NCI-H2227 (cell line): ENCODE results near the gene PLA2G2E.
"Not testable (repeated sequence)": the region's sequence is repeated elsewhere in the genome, so short reads cannot be mapped to it uniquely, and the experiment has no call there.

ENCODE experiments used
- DNase-seq: peaks from one replicate; lab custom pipeline; 2025; ENCODE audit not compliant: unreplicated experiment; lab: John Stamatoyannopoulos, UW

PLA2G2E gene

GRCh38 chr1:19884312-19884711 is 39.1 kb downstream of the PLA2G2E start:
- DNase-seq: no peak

DNA sequence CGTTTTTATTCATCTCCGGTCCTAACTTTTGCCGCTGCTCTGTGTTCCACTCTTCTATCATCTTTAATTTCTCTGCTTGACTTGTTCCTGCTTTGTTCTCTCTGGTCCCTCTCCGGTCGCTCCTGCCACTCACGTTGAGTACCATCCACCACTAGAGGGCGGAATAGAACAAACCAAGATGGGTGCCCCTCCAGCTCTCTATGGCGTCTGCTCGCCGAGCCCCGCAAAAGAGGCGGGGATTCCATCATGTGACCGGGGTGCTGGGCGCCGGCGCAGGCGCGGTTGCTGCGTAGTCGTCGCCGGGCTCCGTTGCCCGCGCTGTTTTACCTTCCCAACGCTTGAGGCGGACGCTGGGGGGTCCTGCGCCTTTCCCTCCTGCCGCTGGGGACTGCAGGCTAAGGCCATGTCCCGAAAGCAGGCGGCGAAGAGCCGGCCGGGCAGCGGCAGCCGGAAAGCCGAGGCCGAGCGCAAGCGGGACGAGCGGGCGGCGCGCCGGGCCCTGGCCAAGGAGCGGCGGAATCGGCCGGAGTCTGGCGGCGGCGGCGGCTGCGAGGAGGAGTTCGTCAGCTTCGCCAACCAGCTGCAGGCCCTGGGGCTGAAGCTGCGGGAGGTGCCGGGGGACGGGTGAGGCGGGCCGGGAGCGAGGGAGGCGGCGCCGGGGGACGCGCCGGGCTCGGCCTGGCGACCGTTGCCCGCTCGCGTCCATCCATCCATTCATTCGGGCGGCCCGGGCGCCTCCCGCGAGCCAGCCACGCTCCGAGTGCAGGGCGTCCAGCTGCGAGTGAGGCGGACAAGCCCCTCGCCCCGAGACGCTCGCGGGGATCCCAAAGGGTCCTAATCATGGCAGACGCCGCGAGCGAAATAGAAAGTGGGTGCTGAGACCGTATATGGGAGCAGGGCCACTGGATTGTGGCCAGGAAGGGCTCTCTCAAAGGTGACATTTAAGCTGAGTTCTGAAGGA is 41.0 kb downstream of the PLA2G2E start, which contains the start of gene OTUD3:
TSS of gene OTUD3 (plus strand) at position 285 of the 961 bp plus-strand sequence. CDS start at position 404, 119 bp downstream.
- DNase-seq: peak; percentile 99

GRCh38 chr1:19880841-19881240 is 42.6 kb downstream of the PLA2G2E start:
- DNase-seq: not testable (repeated sequence)

DNA sequence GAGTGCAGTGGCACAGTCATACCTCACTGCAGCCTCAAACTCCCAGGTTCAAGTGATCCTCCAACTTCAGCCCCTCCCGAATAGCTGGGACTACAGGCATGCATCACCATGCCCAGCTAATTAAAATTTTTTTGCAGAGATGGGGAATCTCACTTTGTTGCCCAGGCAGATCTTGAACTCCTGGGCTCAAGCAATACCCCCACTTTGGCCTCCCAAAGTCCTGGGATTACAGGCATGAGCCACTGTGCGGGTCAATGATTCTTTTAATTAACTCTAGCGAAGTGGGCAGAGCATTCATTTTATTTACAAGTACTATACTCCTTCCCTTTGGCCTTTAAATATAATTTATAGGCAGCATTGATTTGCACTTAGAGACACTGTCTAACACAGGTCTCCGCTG is 43.8 kb downstream of the PLA2G2E start:
- no peak for DNase-seq

- no peak for DNase-seq
Observed at GRCh38 chr1:19879227-19879626, 44.2 kb downstream of the PLA2G2E start.

DNA sequence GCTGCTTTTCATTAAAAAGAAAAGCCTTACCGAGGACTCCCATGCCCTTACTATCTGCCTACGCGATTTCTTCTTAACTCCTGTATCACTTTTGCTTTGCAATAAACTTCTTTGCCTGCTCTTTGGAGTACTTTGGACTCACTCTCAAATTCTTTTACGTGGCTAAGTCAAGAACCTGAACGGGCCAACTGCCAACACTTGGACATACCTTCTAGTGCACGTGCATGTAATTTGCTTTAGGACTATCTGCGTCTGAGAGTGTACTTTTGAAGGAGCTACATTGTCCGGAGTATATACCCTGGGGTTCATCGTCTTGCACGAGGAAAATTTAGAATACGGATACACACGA is 44.8 kb downstream of the PLA2G2E start:
- no peak for DNase-seq

DNA sequence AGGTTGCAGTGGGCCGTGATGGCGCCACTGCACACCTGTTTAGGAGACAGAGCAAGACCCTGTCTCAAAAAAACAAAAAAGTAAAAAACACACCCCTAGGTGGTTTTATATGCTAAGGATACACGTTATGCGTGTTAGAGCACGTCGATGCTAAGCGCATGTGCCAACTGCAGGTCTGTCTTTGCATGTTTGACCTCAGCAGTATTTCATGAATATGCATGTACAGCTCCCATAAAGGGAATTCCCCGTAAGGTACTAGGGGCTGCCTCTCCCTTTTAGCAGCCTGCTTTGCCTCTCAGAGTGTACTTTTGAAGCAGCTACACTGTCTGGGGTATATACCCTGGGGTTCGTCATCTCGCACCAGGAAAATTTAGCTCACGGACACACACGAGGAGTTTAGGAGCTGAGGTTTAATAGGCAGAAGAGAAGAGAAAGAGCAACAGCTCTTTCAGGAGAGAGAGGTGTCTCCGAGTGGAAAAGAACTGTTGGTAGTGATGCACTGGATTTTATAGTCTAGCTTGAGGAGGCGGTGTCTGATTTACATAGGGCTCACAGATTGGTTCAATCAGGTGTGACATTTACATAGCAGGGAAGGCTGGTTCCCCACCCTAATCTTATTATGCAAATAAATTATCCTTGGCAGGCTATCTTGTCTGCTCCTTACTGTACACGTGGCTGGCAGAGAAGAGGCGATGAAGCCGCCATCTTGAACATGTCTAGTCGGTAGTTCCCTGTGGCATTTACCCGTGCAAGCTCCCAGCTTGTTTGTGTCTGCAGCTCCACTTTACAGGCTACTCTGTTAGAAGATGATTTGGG is 45.4 kb downstream of the PLA2G2E start:
- no peak for DNase-seq

DNA sequence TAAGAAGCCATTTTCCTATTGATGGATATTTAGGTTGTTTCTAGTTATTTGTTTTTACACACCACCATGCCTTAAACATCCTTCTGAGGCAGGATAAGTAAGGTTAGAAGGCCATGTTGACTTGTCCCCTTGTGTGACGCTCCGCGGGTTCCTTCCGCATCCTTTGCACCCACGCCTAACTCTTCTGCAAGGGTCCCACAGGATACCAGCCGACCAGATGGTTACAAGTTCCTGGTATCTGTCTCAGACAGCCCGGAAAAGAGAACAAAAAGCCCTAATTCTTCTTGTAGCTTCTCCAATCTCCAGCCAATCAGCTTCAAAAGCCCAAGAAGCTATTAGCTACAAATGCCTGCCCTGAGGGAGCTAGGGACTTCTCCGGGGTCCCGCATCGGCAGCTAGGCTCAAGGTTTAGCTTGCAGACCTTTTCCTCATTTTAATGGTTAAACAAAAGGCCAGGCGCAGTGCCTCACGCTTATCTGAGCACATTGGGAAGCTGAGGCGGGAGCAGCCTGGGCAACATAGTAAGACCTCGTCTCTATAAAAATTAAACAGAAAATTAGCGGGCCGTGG is 46.2 kb downstream of the PLA2G2E start:
- no peak for DNase-seq

DNA sequence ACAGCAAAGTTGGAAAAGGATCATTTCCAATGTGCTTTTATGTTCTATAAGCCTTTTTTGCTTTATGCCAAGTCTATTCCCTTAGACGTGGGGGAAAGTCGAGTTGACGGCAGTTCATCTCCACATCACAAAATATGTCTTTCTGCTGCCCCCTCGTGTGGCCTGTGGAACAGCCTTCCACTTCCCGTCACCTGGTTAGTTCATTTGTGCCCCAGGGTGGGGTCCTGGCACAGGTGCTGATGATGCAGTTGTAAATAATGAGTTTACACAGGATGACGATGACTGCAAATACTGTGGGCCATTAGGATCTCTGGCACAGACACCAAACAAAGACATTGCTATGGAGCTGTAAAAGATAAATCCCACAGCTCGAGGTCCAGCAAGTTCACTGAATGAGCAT is 51.2 kb downstream of the PLA2G2E start:
- DNase-seq: no peak
